Kidney (tissue), 14 donors: ENCODE measurements around the gene LPCAT4. TPM values are rescaled to one million over a fixed set of nuclear protein-coding genes. Genes with fewer than 3 reads are reported as not detected.

Experiments
- DNase-seq, 5 donors: peaks; one replicate each; pipeline ENCODE4 v3.0.0-alpha.2; 2013 to 2020
- FAIRE-seq: peaks from 2 replicates; lab custom pipeline; 2012; peaks lifted over from hg19 to GRCh38; lab: Jason Lieb, UNC
- H3K27ac ChIP-seq, 2 donors: one replicate each; pipeline ENCODE4 v1.7.0; 2013; ENCODE audit warnings: low read depth in 2 of 2, low read length in 2 of 2, inconsistent platforms in 1 of 2
- H3K27me3 ChIP-seq: one replicate; pipeline ENCODE4 v1.7.1; 2013; ENCODE audit warnings: low read length, inconsistent platforms; ENCODE audit not compliant: control insufficient read depth, insufficient read depth
- H3K36me3 ChIP-seq, 3 donors: one replicate each; pipeline versions ENCODE4 v1.7.0 to v1.7.1; 2013; ENCODE audit warnings: low read length in 3 of 3, control low read depth in 1 of 3, inconsistent platforms in 1 of 3; ENCODE audit not compliant: insufficient read depth in 3 of 3, control insufficient read depth in 2 of 3
- H3K4me1 ChIP-seq, 3 donors: one replicate each; pipeline versions ENCODE4 v1.7.0 to v1.7.1; 2013; ENCODE audit warnings: low read length in 3 of 3, inconsistent platforms in 1 of 3, low read depth in 1 of 3; ENCODE audit not compliant: control insufficient read depth in 2 of 3, insufficient read depth in 2 of 3
- H3K4me3 ChIP-seq, 3 donors: one replicate each; pipeline versions ENCODE4 v1.7.0 to v1.8.1; 2013; ENCODE audit warnings: low read length in 3 of 3, control low read depth in 1 of 3, inconsistent platforms in 1 of 3
- H3K9ac ChIP-seq, 3 donors: one replicate each; pipeline versions ENCODE4 v1.7.0 to v1.7.1; 2013; ENCODE audit warnings: low read length in 3 of 3, control low read depth in 1 of 3, inconsistent platforms in 1 of 3
- H3K9me3 ChIP-seq, 3 donors: one replicate each; pipeline versions ENCODE4 v1.7.0 to v1.7.1; 2013; ENCODE audit warnings: low read length in 3 of 3, control low read depth in 1 of 3, inconsistent platforms in 1 of 3; ENCODE audit not compliant: control insufficient read depth in 2 of 3, insufficient read depth in 1 of 3
- intact Hi-C: fragments of 100-400 bp; cut with DNase I; formaldehyde crosslinking; loops from one replicate; pipeline ENCODE4 v1.11.1; 2022
- polyA plus RNA-seq: library from polyadenylated mRNA; stranded (reverse); fragments of 350-450 nt; fragmentation: Illumina TruSeq; extraction: RNeasy Lipid Tissue Mini Kit (QIAGEN cat#74804); gene quantifications from one replicate; pipeline ENCODE4 v1.2.3, GENCODE V29; 2014; ENCODE audit warnings: low read depth, low replicate concordance; ENCODE audit not compliant: insufficient read depth
- total RNA-seq: library from RNA; stranded (reverse); fragmentation: NEBNext Ultra II Directional; extraction: Animal tissue kit (Norgen Biotek cat#: 25700); gene quantifications from one replicate; pipeline ENCODE4 v1.2.1, GENCODE V29; 2021
- TF ChIP-seq, protein P1 (sequence below): IDR thresholded peaks from 3 replicates; pipeline ENCODE4 v1.5.1; 2012; ENCODE audit warnings: mild to moderate bottlenecking, moderate library complexity, borderline replicate concordance; ENCODE audit not compliant: insufficient read depth; ENCODE audit errors: extremely low read depth
- donor health status: control.
- donor health status: control.
- donor health status: control.
- donor health status: control.
- donor health status: control.
- donor health status: DM: yes; HTN: yes; CAD: no.
- donor health status: Normal renal cell carcinoma (clear cell type).

The LPCAT4 gene
- total and polyA plus RNA-seq, 2 donors from 2014 or later: 22.5 to 37.5 TPM

DNA sequence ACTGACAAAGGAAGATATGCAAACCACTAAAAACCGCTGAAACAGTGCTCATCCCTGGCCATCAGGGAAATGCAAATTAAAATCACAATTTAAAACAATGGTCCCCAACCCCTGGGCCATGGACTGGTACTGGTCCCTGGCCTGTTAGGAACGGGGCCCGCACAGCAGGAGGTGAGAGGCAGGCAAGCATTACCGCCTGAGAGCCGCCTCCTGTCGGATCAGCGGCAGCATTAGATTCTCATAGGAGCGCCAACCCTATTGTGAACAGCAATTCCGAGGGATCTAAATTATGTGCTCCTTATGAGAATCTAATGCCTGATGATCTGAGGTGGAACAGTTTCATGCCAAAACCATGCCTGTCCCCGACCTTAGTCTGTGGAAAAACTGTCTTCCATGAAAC, 43.8 kb downstream of the LPCAT4 start:
- Histone ChIP-seq H3K4me3 (no peak overlapping the region), H3K36me3 (no peaks in the 10 kb centered on the region), H3K27ac (no peak overlapping the region), H3K9ac (no peak overlapping the region), H3K27me3 (no peaks in the 10 kb centered on the region), H3K4me1 (no peaks in the 10 kb centered on the region), H3K9me3 (no peaks in the 10 kb centered on the region)
- TF ChIP-seq, protein P1, sequence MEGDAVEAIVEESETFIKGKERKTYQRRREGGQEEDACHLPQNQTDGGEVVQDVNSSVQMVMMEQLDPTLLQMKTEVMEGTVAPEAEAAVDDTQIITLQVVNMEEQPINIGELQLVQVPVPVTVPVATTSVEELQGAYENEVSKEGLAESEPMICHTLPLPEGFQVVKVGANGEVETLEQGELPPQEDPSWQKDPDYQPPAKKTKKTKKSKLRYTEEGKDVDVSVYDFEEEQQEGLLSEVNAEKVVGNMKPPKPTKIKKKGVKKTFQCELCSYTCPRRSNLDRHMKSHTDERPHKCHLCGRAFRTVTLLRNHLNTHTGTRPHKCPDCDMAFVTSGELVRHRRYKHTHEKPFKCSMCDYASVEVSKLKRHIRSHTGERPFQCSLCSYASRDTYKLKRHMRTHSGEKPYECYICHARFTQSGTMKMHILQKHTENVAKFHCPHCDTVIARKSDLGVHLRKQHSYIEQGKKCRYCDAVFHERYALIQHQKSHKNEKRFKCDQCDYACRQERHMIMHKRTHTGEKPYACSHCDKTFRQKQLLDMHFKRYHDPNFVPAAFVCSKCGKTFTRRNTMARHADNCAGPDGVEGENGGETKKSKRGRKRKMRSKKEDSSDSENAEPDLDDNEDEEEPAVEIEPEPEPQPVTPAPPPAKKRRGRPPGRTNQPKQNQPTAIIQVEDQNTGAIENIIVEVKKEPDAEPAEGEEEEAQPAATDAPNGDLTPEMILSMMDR: no peak
- DNase-seq (no peak), FAIRE-seq (no peak)
- intact Hi-C loops: no loop called here

DNA sequence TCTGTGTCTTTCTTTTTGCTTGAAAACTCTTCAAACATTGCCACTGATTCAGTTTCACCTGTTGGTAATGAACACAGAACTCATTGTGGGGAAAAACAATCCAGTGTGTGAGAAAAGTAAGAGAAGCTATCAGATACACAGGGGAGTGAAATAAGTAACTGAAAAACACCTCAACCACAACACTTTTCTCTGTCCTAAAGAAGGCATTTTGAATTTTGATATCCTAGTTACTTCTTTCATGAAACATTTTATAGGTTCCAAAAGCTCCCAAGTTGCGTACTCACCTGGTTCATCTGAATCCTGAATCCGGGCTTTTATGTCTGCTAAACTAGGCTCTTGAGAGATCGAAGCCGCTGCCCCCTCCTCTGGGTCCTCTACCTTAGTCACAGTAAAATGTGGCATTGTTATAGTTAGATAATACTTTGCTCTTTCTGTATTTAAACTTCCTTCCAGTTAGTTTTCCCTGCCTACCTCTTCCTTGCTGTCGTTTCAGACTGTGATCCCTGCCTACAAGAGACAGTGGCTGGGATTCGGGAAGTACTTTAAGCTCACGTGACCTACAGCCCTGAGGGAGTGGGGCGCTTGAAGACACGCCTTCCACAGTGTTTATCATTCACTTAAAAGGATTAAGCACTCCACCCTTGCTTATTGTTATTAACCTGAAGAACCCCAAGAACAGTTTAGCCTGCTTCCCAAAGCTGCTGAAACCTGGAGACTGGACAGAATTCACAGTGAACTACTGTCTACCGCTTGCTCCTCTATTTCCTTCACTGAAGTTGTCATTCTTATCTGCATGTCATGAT, 48.5 kb downstream of the LPCAT4 start:
- TF ChIP-seq, protein P1: no peak
- H3K4me3 ChIP-seq: peak overlapping the region; percentile 40 to 91 (median 84)
- peak overlapping the region; percentile 2 to 87 (median 43) for H3K9ac ChIP-seq
- H3K9me3 ChIP-seq: no peaks in the 10 kb centered on the region
- FAIRE-seq (no peak), DNase-seq (peak in 4 of 5 donors; percentile 55 to 86 (median 68))
- intact Hi-C loops: no loop called here
- peak overlapping the region; percentile 49 to 81 for H3K27ac ChIP-seq
- H3K4me1 ChIP-seq: no peaks in the 10 kb centered on the region
- H3K36me3 ChIP-seq: no peaks in the 10 kb centered on the region
- no peaks in the 10 kb centered on the region for H3K27me3 ChIP-seq

DNA sequence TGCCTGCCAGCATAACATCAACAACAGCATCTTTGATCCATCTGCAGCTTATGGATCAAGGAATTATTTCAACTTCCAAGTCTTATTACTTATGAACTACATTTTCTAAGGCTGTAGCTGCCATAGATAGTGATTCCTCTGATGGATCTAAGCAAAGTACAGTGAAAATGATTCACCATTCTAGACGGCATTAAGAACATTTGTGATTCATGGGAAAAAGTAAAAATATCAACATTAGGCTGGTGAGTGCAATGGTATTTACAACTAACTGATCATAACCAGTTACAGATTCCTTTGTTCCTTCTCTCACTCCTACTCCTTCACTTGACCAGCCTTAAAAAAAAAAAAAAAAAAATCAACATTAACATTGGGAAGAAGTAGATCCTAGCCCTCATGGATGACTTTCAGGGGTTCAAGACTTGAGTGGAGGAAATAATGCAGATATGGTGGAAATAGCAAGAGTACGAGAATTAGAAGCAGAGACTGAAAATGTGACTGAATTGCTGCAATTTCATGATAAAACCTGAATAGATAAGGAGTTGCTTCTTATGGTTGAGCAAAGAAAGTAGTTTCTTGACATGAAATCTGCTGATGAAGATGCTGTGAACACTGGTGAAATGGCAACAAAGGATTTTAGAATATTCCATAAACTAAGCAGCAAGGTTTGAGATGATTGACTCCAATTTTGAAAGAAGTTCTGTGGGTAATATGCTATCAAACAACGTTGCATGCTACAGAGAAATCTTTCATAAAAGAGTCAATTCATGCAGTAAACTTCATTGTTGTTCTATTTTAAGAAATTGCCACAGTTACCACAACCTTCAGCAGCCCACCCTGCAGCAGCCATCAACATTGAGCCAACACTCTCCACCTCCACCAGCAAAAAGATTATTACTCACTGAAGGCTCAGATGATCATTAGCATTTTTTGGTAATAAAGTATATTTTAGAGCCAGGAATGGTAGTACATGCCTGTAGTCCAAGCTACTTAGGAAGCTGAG, 52.2 kb downstream of the LPCAT4 start:
- FAIRE-seq (no peak), DNase-seq (no peak)
- H3K4me3 ChIP-seq: peak overlapping the region in 1 of 3 donors; percentile 23
- H3K4me1 ChIP-seq: no peaks in the 10 kb centered on the region
- intact Hi-C loops: no loop called here
- TF ChIP-seq, protein P1: no peak
- H3K27me3 ChIP-seq: no peaks in the 10 kb centered on the region
- H3K9me3 ChIP-seq: no peaks in the 10 kb centered on the region
- no peak overlapping the region for H3K27ac ChIP-seq
- H3K36me3 ChIP-seq: no peaks in the 10 kb centered on the region
- no peak overlapping the region for H3K9ac ChIP-seq
